ENCODE measurements around the gene IFT27.
"Not testable (repeated sequence)": the region's sequence is repeated elsewhere in the genome, so short reads cannot be mapped to it uniquely, and the experiment has no call there.

Gene IFT27

DNA sequence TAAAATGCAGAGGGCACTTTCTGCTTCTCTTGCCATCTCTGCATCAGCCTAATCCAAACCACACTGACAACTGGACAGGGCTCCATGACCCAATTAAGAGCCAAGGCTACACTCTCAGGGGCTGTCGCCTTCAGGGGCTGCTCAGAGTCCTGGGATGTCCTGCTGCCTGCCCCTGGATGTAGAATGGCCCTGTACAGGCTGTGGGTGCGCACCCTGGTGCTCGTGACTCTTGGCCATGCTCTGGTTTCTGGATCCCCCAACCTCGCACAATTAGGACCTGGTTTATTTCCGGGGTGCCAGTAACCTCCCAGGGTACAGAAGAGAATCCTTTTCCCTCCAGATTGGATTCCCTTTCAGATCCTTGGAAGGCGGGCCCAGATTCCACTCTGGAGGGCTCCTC lies 11.3 kb downstream of the IFT27 start:
- no peak for DNase-seq

DNA sequence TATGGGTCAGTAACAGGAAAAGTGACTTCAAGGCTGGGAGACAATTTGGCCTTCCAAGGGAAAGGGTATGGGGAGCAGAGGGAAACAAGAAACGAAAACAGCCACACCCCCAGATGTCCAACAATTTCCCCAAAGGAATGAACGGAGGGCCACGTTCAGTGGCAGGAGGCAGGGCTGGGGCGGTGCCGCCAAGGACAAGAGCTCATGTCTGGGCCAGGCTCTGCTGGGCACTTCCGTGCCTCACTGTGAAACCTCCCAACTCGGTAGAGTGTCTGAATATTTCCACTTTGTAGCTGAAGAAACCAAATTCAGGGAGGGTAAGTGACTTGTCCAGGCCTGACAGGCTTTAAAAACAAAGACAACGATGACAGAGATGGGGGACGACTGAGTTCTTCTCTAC lies 11.9 kb downstream of the IFT27 start:
- no peak for DNase-seq

DNA sequence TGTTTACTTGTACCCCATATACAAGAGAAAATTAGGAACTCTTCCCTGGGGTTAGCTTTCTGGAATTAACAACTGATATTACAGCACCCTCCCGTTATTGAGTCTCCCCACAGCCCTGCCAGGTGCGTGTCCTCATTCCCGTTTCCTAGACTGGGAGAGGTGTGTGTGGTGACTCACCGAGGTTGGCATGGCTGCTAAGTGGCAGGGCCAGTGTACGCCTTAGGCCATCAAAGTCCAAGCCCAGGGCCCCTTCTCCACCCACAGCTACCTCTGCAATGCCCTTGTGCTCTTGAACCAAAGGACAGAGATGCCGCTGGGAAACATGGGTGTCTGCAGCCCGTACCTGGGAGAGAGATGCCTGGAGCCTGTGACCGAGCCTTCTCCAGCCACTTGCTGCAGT lies 12.3 kb downstream of the IFT27 start:
- DNase-seq, result no peak

DNA sequence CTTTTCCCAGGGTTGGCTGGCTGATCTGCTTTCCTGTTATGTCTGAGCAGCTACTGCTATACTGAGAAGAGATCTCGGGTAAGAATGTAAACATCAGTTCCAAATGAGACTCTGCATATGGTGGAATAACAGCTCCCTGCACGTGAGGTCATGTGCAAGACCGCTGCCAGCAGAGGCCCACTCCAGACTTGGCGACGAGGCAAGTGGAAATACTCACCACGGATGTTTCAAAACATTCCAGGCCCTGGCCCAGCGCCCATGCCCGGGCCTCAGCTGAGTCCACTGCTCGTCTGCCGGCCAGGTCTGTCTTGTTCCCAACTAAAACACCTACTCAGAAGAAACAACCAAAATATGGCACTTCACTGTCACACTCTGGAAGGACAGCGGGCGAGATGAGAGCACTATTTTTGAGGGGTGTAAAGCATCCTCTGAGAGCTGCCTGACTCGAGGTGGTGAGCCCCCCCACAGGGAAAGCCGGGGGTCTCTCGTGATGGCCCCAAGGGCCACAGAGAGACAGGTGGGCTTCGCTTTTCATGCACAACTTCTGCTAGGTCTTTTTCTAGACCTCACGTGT lies 13.1 kb downstream of the IFT27 start:
- no peak for DNase-seq

DNA sequence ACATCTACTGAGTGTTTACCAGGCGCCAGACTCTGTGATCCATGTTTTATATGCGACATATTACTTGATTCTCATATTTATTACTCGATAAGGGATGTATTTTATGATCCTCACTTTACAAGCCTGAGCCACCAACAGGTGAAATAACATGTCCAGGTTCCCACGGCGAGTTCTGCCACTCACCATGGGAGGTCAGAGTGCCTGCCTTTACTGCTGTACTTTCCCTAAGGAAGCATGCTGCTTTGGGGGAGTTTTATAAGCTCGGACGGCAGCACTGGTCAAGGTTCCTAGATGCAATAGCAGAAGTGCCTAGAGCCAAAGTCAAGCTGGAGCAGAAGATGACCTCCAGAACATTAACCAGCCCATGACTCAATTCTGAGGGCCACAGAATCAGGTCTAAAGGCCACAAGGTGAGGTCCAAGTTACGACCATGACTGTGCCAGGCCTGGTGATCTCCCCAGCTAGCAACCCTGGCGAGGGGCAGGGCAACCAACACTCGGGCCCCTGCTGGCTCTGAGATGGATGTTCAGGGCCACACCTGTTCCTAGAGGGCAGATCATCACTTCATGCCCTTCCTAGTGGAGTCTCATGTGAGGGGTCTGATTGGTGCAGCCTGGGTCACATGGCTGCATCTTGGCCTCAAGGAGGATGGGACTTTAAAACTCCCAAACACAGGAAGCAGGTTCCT lies 14.2 kb downstream of the IFT27 start:
- no peak for DNase-seq

DNA sequence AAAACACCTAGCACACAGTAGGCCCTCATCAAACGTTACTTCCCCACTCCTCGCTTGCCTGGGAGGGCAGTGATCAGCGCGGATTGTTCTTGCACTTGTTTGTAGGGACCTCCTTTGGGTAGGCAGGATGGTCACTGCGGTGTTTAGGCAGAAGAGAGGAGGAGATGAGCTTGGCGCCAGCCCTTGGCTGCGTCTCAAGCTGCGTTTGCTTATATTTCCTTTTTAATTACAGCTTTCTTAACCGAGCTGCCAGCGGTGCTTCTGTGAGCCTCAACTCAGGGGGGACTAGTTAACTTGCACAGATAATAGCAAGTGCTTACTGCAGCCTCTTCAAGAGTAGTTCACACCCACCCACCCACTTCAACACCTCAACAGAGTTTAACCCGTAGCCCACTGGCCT lies 15.1 kb downstream of the IFT27 start:
- DNase-seq, result no peak

DNA sequence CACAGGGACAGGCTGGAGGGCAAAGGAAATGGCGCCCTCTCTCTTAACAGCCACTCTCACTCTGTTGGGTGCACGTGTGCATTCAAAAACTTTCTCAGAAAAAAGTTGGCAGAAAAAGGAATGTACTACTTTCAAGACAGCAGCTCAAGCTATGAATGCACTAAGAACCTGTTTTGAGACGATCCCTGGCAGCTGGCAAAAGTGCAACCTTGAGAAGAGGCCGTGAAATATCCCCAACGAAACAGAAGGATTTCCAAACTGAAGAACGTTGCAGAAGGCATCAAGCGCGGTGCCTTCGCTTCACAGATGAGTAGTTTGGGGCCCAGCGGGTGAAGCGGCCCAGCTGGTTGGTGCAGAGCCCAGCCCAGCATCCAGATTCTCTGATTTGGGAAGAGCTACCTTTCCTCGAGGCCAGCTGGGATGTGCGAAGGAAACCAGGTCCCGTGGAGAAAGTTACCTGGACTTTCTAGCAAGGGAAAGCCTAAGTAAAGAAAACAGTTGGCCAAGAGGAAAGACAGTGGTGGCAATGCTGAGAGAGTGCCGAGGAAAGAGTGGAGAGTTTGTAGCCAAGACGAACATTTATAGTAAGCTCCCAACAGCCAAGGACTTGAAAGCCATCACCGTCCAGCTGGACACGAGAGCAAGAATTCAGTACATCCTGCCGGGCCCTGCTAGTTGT lies 16.3 kb downstream of the IFT27 start:
- no peak for DNase-seq

DNA sequence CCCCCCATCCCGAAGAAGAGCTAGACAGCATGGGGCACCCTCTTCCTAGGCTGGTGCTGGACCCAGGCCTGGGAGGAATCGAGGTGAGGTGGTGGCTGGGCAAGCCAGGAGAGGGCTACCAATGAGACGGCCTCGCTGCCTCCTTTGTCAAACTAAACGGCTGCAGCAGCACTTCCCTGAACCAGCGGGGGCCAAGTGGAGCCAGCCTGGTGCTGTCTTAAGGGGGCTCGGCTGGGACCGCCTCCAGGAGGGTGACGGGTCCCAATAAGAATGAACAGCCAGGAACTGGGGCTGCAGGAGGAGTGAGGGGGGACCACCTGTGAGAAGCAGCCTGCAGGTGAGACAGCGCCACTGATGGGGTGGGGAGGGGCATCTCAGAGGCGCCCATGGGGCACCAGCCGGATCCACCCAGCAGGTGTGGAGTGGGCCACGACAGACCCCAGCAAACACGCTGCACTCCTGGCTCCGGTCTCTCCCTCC lies 17.1 kb downstream of the IFT27 start:
- no peak for DNase-seq

DNA sequence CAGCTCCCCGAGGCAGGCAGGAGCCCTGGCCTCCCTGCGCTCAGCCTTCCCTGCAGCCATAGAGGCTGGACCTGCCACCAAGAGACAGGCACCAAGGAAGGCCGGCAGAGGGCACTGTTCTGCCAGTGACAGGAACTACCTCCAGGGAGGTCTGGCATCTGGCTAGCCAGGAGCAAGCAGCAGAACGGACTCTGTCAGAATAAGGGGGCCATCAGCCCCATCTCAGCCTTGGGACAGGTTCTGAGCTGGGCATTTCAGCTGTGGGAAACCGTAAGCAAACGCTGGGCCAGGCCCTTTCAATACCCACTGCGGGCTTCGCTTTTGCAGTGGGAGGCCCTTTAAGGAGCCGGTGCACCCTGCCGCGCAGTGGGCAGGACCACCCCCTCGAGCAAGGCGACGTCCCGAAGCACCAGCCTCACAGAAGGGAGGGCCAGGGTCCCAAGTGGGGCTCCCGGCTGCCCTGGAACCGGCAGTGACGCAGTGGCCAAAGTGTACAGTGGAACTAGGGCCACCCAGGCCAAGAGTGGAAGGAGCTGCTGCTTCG lies 18.2 kb downstream of the IFT27 start:
- DNase-seq, result peak; percentile 65

DNA sequence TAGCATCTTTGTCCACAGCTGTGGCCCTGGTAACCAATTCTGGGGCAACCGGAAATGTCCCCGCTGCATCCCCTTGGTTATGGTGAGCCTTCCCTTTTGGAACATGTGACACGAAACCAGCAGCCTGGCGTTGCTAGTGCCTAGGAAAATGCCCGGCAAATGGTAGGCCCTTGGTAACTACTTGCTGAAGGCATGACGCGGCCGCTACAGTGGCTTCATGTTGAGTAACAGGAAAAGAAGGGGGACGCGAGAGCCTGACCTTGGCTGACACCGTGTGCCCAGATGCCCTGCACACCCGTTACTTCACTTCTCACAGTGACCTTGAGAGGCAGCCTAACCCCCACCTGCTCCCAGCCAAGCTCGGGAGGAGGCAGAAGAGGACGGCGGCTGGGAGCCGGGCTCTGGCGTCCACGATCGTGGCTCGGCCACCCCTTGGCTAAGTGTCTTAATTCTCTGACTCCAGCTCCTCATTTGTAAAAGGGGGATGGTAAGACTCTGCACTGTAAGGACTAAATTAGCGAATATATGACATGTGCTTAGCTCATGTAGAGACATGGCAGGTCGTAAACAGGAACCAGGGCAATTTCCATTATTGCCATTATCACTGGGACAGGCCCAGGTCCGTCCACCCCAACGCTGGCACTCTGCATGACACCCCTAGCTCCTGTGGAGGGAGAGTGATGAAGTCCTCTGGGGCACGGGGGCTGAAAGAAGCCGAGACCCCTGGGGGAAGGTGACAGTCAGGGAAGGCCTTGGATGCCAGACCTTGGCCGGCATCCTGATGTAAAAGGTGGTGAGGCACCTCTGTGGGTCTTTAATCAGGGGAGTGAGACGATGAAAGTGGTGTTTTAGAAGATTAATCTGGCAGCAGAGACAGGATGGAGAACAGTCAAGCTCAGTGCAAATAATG lies 18.9 kb downstream of the IFT27 start:
- DNase-seq, result no peak

DNA sequence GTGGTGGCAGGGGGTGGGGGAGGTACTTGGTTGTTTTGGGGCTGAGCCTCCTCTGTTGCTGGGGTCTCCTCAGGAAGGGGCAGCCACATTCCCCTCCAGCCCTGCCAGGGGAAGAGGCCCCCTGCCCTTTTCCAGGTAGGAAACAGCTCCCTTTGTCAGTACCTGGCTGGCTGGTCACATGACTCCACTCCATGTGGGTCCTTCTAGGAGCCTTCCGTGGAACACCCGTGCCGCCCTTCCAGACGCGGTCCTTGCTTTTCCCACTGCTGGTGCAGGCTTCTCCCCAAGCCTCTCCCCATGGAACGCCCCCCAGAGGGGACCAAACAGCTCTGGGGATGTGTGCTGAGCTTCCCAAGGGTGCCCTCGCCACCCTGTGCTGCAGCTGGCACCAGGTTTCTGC lies 19.9 kb downstream of the IFT27 start:
- no peak for DNase-seq

DNA sequence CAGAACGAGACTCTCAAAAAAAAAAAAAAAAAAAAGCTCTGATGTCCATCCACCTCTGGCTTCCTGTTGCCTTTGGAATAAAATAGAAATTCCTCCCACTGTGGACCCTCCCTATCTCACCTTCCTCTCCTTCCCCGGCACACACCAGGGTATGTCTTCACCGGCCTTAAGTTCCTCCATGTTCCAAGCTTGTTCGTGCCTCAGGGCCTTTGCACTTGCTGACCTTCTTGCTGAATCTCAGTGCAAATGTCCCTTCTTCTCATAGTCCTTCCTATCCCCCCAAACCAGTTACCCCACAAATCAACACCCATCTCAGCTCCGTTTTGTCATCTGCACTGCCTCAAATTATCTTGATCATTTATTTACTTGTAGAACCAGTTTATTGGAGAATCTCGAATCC lies 20.6 kb downstream of the IFT27 start:
- no peak for DNase-seq

DNA sequence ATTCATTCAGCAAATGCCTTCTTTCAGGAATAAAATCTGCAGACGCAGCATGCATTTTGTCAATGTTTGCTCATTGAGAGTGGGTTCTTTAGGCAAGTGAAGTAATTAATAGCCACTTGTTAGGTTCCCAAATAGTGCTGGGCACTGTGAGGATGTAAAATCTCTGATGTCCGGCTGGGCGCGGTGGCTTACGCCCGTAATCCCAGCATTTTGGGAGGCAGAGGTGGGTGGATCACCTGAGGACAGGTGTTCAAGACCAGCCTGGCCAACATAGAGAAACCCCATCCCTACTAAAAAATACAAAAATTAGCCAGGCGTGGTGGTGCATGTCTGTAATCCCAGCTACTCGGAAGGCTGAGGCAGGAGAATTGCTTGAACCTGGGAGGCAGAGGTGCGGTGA lies 21.0 kb downstream of the IFT27 start:
- not testable (repeated sequence) for DNase-seq

DNA sequence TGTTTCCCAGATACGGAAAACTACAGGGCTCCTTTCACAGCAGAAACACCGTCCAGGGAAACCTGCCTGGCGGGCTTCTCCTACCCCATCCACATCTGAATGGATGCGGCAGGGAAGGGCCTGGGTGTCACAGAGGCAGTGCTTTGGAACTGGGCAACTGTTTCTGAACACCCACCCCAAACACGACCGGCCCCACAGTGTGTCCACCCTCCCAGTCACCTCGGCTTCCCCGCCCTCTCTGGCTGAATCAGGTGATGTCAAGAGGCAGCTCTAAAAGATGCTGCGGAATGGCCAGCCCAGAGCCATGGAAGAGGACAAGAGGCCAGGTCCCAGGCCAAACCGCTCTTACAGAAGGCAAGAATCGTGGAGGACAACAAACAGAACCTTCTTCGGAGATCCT lies 22.0 kb downstream of the IFT27 start:
- DNase-seq, result no peak

DNA sequence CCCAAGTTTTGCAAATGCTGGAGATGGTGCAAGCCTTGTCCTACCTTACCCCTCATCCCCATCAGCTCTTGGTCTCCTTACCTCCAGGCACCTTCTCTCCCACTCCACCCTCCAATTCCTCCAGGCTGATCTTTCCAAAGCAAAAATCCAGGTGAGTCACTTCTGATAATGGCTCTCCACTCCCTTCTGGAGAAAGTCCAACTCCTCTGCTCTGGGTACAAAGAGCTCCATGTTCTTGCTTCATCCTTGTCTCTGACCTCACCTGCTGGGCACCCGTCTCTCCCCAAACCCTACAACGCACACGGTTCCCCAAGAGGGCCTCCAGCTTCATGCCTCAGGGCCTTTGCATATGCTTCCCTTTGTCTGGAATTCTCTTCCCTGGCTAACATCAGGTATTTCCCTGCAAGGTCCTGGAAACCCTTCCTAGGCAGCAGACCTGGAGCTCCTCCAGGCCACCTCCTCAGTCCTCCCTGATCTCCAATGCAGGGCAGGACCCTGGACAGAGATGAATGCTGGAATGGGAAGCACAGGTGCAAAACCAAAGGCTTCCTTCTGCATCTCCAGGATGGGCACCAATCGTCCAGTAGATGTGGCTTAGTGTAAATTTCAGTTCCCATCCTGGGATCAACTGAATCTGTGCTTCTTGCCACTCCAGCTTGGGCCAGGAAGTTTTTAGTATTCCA lies 22.7 kb downstream of the IFT27 start:
- no peak for DNase-seq

DNA sequence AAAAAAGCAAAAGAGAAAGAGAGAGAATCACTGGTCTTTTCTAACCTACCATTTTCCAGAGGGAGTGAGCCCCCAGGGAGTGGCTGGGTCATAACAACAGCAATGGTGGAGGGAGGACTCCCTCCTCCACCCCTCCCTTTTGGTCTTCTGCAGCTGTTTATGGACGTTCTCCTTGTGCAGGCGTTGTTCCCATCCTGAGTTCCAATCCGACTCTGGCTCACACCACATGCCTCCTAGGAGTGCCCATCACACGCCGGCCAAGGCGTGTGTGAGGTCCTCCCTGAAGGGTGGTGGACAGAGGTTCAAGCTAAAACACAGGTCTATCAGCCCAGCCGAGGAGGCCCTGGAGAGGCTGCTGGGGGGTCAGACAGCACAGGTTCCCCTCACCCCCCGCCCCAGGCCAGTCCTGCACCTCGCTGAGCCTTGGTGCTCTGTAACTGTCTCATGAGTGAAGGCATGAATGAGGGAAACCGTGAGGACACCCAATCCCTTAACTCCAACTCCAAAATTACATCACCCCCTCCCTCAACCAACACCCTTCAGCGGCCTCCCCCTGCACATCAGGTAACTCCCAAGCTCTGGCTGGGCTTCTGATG lies 29.4 kb downstream of the IFT27 start:
- no peak for DNase-seq

DNA sequence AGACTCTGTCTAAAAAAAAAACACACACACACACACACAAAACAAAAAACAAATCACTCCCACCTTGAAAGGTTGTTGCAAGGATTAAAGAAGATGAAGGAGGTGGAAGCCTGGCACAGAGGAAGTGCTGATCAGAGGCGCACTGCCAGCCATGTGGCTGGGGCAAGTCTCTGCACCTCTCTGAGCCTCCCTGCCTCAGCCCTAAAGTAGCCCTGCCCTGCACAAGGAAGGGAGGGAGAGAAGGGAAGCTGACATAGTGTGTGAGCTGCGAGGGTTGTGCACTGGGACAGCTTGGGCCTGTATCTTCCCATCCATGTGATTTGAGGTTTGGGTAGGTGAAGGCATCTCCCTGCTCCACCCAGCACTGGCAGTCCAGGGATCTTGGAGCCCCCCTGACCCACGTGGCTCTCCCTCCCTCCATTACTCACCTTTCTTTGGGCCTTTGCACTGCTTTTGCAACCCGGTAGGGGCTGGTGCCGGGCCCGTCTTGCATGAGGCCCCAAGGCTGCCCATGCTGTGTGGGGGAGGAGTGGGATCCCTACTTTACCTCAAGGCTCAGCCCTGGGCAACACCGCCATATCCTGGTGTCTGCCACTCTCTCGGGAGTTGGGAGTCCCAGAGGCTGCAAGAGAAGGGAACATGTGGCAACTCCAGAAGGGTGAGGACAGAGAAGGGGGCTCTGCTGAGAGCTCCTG lies 30.5 kb downstream of the IFT27 start:
- no peak for DNase-seq

DNA sequence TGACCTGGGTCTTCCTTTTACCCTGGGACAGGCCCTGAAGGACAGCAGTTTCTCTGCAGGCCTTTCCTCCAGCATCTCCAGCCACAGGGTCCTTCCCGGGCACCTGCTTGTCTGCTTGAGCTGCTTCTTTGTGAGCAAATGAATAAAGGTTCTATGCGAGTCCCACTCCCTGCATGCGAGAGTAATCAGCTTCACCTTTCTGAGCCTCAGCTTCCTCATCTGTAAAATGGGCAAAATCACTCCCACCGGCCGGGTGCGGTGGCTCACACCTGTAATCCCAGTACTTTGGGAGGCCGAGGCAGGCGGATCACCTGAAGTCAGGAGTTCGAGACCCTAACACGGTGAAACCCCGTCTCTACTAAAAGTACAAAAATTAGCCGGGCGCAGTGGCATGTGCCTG lies 31.1 kb downstream of the IFT27 start:
- no peak for DNase-seq

DNA sequence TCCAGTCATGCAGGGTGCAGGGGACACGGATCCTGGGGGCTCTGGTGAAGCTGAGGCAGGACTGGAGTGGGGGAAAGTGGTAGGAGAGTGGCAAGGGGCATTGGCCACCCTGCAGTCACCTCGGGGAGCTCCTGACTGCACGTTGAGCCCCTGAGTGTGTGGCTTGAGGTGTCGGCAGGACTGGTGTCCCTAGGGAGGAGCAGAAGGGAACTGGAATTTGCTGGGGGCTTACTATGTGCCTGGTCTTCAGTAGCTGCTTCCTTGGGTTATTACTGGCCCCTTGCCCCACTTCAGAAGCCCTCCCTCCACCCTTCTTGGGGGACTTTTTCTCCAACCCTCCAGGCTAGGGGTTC lies 31.5 kb downstream of the IFT27 start:
- DNase-seq, result no peak

DNA sequence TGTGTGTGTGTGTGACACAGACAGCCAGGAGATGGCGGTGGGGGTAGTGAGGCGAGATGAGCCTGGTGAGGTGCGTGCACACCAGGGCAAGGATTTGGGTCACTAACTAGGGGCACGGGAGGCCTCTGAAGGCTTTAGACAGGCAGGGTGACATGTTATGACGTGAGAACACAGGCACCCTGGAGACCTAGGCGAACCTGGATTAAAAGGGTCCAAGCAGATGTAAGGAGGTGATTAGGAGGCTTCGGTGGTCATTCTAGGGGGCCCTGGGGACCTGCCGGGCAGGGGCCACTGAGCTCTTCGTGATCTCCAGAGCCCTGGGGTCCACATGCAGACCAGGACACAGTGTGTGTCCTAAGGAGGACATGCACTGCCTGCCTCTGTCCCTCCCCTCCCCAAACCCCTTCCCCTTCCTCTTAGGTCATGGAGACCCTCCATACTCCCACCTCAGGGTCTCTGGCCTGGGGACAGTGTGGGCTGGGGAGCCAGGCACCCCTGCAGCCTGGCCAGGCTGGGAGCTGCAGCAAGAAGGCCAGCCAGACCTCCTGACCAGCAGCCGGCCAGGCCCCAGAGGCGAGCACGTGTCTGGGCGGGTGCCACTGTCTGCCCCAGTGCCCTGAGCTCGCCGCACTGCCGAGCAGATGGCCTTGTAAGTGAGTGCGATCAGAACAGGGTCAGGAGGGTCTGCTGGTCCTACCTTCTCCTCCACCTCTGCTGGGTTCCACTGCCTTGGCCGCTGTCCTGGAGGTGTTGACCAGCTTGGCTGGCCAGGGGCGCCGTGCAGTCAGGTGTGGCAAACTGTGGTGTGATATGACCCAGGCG lies 32.1 kb downstream of the IFT27 start:
- no peak for DNase-seq
